ENCODE results near the gene RABGAP1L.

Gene RABGAP1L

DNA sequence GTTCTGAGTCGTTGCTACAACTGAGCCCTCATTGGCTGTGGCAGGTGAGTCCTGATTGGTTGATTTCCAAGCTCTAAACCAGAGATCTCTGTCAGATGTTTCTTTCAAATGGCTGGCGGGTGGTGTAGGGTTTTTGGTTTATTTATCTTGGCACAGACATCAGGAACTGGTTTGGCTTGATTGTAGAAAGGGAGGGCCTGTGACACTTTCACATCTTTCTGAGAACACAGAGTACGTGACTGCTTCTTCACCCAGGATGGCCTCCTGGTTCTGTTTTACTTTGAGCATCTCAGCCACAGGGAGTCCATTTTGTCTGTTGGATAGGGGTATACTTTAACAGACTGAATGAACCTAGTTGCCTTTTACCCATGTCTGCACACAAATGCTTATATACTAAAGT lies 199.0 kb downstream of the RABGAP1L start:
- DNase-seq (ENCODE audit: extremely low read depth, low read depth) = no peak
- no peak for TF ChIP-seq CTCF (IDR thresholded peaks at IDR 0.05; ENCODE audit: low read depth, low read length, missing control alignments)
- no peak overlapping the region for H3K4me3 ChIP-seq (replicated peaks; ENCODE audit: low read depth, low read length)

DNA sequence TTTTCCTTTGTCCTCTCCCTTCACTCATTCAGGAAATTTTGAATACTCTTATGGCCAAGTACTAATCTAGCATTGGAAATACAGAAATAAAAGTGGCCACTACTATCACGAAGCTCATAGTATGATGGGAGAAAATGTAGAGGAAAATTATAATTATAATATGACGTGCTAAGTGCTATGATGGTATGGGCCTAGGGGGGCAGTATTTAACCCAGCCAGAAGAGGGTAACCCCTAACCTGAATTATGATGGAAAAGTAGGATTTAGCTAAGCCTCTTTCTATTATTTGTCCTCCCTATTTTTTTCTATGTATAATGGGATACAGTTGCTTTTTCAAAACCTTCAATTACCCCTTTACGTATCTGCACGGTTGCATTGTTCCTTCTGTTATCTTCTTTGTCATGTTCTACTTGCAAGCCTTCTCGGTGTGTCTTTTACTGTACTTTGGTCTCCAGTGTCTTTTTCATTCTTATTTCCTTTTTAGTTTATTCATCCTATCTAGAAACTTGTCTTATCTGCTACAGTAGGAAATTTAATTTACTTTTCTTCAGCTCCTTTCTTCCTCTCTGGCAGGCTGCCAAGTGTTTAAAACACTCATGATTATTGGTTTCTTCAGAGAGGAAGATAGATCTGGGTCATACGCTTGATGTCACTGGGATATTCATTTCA lies 199.6 kb downstream of the RABGAP1L start:
- DNase-seq (ENCODE audit: extremely low read depth, low read depth) = no peak

DNA sequence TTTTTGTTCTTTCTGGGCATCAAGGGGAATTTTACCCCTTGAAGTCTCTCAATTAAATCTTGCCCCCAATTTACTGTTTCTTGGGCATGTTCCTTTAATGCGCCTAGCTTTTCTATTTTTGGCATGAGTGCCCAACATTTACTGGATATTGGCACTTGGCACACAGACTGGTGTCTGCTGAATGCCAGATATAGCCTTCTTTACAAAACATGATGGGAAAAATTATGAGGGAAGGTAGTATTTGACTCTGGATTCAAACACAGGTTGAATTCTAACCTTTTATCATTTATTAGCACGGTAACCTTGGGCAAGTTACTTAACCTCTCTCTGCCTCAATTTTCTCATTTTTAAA lies 200.1 kb downstream of the RABGAP1L start:
- no peak for DNase-seq (ENCODE audit: extremely low read depth, low read depth)
- no peak overlapping the region for H3K4me3 ChIP-seq (replicated peaks; ENCODE audit: low read depth, low read length)

More for the DNA sequence above, 199.6 kb downstream of the RABGAP1L start:
- TF ChIP-seq CTCF (IDR thresholded peaks at IDR 0.05; ENCODE audit: low read depth, low read length, missing control alignments) = no peak
- H3K4me3 ChIP-seq (replicated peaks; ENCODE audit: low read depth, low read length) = no peak overlapping the region

GRCh38 chr1:174364996-174365736 lies 205.8 kb downstream of the RABGAP1L start:
- TF ChIP-seq CTCF (IDR thresholded peaks at IDR 0.05; ENCODE audit: low read depth, low read length, missing control alignments) = no peak
- no peak overlapping the region for H3K4me3 ChIP-seq (replicated peaks; ENCODE audit: low read depth, low read length)
- DNase-seq (ENCODE audit: extremely low read depth, low read depth) = no peak

More for the DNA sequence above, 200.1 kb downstream of the RABGAP1L start:
- no peak for TF ChIP-seq CTCF (IDR thresholded peaks at IDR 0.05; ENCODE audit: low read depth, low read length, missing control alignments)

- no peak overlapping the region for H3K4me3 ChIP-seq (replicated peaks; ENCODE audit: low read depth, low read length)
- TF ChIP-seq CTCF (IDR thresholded peaks at IDR 0.05; ENCODE audit: low read depth, low read length, missing control alignments) = no peak
Measured at GRCh38 chr1:174366946-174367345, 207.6 kb downstream of the RABGAP1L start.

DNA sequence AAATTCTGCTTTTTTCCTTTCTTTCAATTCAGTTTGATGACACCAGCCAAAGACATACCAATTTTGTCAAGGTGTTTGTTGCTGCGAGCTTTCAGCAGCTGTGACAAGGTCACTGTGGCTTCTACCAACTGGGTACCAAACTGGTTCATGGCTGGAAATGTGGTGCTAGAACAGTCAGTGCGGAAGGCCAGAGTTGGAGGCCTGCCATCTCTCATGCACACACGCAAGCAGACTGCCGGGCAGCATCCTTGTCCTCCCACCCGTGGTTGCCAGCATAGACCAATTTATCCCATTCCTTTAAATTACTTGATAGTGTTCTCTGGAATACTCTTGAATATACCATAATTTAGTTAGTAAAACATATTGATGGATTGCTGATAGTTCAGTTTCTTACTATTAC lies 208.6 kb downstream of the RABGAP1L start:
- no peak for TF ChIP-seq CTCF (IDR thresholded peaks at IDR 0.05; ENCODE audit: low read depth, low read length, missing control alignments)
- DNase-seq (ENCODE audit: extremely low read depth, low read depth) = no peak
- no peak overlapping the region for H3K4me3 ChIP-seq (replicated peaks; ENCODE audit: low read depth, low read length)

More at GRCh38 chr1:174366946-174367345, 207.6 kb downstream of the RABGAP1L start:
- DNase-seq (ENCODE audit: extremely low read depth, low read depth) = no peak

All from HFF-Myc (cell line).